Ishikawa (cell line): Measurements from ENCODE around the gene CDK5.

Experiments
- CEBPB ChIP-seq: IDR thresholded peaks from 2 replicates; pipeline ENCODE4 v1.6.1; 2012
- EP300 ChIP-seq: IDR thresholded peaks from 2 replicates; pipeline ENCODE4 v1.6.1; 2012; ENCODE audit warnings: borderline replicate concordance
- MAX ChIP-seq: IDR thresholded peaks from 2 replicates; pipeline ENCODE4 v1.6.1; 2012
- RAD21 ChIP-seq: IDR thresholded peaks from 2 replicates; pipeline ENCODE4 v1.6.1; 2012; ENCODE audit warnings: low read depth
- REST ChIP-seq: IDR thresholded peaks from 2 replicates; pipeline ENCODE4 v1.6.1; 2012; ENCODE audit warnings: low read depth, mild to moderate bottlenecking
- TAF1 ChIP-seq: IDR thresholded peaks from 2 replicates; pipeline ENCODE4 v1.6.1; 2012; ENCODE audit warnings: low read depth, mild to moderate bottlenecking
- USF1 ChIP-seq: IDR thresholded peaks from 2 replicates; pipeline ENCODE4 v1.6.1; 2012
- YY1 ChIP-seq: IDR thresholded peaks from 2 replicates; pipeline ENCODE4 v1.6.1; 2012; ENCODE audit warnings: low read depth
- ZBTB7A ChIP-seq: IDR thresholded peaks from 2 replicates; pipeline ENCODE4 v1.6.1; 2012; ENCODE audit warnings: low read depth

- TF ChIP-seq YY1 (no peak), REST (no peak), CEBPB (no peak), RAD21 (no peak), MAX (no peak), TAF1 (no peak), EP300 (no peak), USF1 (peak; percentile 76), ZBTB7A (no peak)
Observed at GRCh38 chr7:151062399-151063211, 4.9 kb upstream of the CDK5 start.
